Peyer's patch (tissue), 4 donors: ENCODE measurements around the gene ANKAR.
"Not testable (repeated sequence)": the region's sequence is repeated elsewhere in the genome, so short reads cannot be mapped to it uniquely, and the experiment has no call there.

ENCODE experiments used
- CTCF ChIP-seq, 6 experiments: fragments of 450-650 bp in 4 of 6; fragments of 200-600 bp in 2 of 6; sonication (generic) in 1 of 6; IDR thresholded peaks; one replicate each; pipeline ENCODE4 v1.5.1; 2017 to 2019; ENCODE audit warnings: antibody characterized with exemption in 6 of 6, mild to moderate bottlenecking in 3 of 6, moderate library complexity in 1 of 6
- POLR2A ChIP-seq, 2 donors: fragments of 450-650 bp; IDR thresholded peaks; one replicate each; pipeline ENCODE4 v1.5.1; 2017; ENCODE audit warnings: antibody characterized with exemption in 2 of 2, mild to moderate bottlenecking in 2 of 2, moderate library complexity in 2 of 2

- TF ChIP-seq CTCF, POLR2A (IDR thresholded peaks at IDR 0.05): not testable (repeated sequence)
Observed at GRCh38 chr2:189663319-189663718, 11.2 kb upstream of the ANKAR start.
